ENCODE results near the gene CLEC2L.
A peak's percentile ranks its signal among the peaks of the same experiment; 100 is the strongest.

CLEC2L gene

DNA sequence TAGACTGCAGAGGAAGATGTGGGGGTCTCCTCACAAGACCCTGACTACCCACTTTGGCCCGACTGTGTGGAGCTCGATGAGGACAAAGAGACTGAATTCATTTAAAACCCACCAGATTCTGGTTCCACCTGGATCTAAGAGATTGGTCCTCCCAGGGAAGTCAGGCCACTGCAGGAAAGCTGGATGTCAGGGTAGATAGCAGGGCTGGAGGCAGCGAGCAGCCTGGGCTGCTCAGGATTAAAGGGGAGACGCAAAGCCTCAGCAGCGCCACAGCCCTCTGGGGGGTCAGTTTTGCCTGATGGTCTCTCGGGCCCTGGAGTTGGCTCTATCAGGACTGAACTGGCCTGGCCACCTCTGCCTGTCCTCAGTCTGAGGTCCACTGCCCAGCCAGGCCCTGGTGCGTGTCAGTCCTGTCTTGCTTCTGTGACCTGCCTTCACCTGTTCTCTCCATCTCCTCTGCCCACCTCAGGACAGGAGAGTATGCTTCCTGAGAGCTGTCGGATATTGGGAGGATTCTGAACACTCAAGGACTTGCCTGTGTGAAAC is 27.8 kb upstream of the CLEC2L start:
- H2AFZ ChIP-seq (ENCODE audit: low read depth) = peak overlapping the region; percentile 70; the same call in 1 of the 2 replicates
- H3K4me2 ChIP-seq = peak overlapping the region; percentile 98
- no peak overlapping the region for H3K4me3 ChIP-seq (IDR thresholded peaks at IDR 0.05; ENCODE audit: insufficient read depth, low read depth, low read length)
- no peaks in the 10 kb centered on the region for H3K36me3 ChIP-seq (ENCODE audit: insufficient read depth)
- H3K27me3 ChIP-seq (ENCODE audit: insufficient read depth, low read depth) = no peaks in the 10 kb centered on the region
- H3K79me2 ChIP-seq (ENCODE audit: insufficient read depth, low read depth) = no peaks in the 10 kb centered on the region
- H3K27ac ChIP-seq = peak overlapping the region; percentile 72
- peak overlapping the region; percentile 38; the same call in 1 of the 2 replicates for H3K9ac ChIP-seq
- TF ChIP-seq, protein P1, sequence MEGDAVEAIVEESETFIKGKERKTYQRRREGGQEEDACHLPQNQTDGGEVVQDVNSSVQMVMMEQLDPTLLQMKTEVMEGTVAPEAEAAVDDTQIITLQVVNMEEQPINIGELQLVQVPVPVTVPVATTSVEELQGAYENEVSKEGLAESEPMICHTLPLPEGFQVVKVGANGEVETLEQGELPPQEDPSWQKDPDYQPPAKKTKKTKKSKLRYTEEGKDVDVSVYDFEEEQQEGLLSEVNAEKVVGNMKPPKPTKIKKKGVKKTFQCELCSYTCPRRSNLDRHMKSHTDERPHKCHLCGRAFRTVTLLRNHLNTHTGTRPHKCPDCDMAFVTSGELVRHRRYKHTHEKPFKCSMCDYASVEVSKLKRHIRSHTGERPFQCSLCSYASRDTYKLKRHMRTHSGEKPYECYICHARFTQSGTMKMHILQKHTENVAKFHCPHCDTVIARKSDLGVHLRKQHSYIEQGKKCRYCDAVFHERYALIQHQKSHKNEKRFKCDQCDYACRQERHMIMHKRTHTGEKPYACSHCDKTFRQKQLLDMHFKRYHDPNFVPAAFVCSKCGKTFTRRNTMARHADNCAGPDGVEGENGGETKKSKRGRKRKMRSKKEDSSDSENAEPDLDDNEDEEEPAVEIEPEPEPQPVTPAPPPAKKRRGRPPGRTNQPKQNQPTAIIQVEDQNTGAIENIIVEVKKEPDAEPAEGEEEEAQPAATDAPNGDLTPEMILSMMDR (conservative IDR thresholded peaks at IDR 0.05; ENCODE audit: low read depth, low read length) = no peak
- no peaks in the 10 kb centered on the region for H4K20me1 ChIP-seq (ENCODE audit: insufficient read depth)
- H3K4me1 ChIP-seq (ENCODE audit: low read depth, poor library complexity, severe bottlenecking) = peaks cover 39% of the 10 kb centered on the region

DNA sequence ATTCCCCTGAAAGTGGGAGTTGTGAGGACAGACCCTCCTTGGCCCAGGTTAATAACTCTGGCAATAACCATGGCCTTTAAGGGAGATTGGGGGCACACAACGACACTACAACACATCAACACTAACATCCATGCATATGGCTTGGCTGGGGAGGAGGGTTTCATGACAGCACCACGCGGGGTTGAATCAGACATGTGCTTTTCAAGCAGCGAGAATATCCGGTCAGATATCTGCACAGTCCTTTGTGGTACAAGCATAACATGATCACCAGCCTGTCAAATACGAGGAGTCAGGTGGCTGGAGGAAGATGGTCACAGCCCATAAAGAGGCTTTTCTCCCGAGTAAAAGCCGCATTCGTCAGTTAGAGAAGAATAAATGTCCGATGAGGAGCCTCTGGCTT is 27.0 kb upstream of the CLEC2L start:
- Histone ChIP-seq H3K4me1 (ENCODE audit: low read depth, poor library complexity, severe bottlenecking) (peaks cover 39% of the 10 kb centered on the region), H3K4me2 (peak overlapping the region; percentile 98; the same call in 1 of the 2 replicates), H3K27ac (no peak overlapping the region), H3K36me3 (ENCODE audit: insufficient read depth) (no peaks in the 10 kb centered on the region), H3K27me3 (ENCODE audit: insufficient read depth, low read depth) (no peaks in the 10 kb centered on the region), H3K4me3 (IDR thresholded peaks at IDR 0.05; ENCODE audit: insufficient read depth, low read depth, low read length) (no peak overlapping the region), H2AFZ (ENCODE audit: low read depth) (no peak overlapping the region), H4K20me1 (ENCODE audit: insufficient read depth) (no peaks in the 10 kb centered on the region), H3K9ac (no peak overlapping the region), H3K79me2 (ENCODE audit: insufficient read depth, low read depth) (no peaks in the 10 kb centered on the region)
- TF ChIP-seq, protein P1 (conservative IDR thresholded peaks at IDR 0.05; ENCODE audit: low read depth, low read length) = no peak

DNA sequence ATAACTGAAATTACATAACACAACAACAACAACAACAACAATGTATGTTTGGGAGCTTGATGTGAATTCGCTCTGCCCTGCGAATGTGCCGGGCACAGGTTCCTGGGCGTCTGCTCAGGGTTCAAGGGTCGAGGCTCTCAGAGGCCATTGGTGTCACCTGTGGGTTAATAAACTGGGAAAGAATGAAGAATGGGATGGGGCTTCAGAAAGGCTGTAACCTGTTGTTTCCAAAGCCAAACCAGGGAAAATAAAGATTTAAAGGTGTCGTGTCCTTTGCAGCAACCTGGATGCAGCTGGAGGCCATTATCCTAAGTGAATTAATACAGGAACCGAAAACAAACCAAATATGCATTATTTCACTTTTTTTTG is 22.7 kb upstream of the CLEC2L start:
- Histone ChIP-seq H4K20me1 (ENCODE audit: insufficient read depth) (no peaks in the 10 kb centered on the region), H2AFZ (ENCODE audit: low read depth) (peak overlapping the region; percentile 94), H3K4me2 (0 out of 2 replicates have a peak overlapping the region, but pooled peaks have one; percentile 33), H3K9ac (no peak overlapping the region; the same call in 1 of the 2 replicates), H3K27me3 (ENCODE audit: insufficient read depth, low read depth) (no peaks in the 10 kb centered on the region), H3K4me1 (ENCODE audit: low read depth, poor library complexity, severe bottlenecking) (peaks cover 7% of the 10 kb centered on the region), H3K79me2 (ENCODE audit: insufficient read depth, low read depth) (no peaks in the 10 kb centered on the region), H3K36me3 (ENCODE audit: insufficient read depth) (no peaks in the 10 kb centered on the region), H3K4me3 (IDR thresholded peaks at IDR 0.05; ENCODE audit: insufficient read depth, low read depth, low read length) (no peak overlapping the region), H3K27ac (no peak overlapping the region)
- TF ChIP-seq, protein P1 (conservative IDR thresholded peaks at IDR 0.05; ENCODE audit: low read depth, low read length) = no peak

DNA sequence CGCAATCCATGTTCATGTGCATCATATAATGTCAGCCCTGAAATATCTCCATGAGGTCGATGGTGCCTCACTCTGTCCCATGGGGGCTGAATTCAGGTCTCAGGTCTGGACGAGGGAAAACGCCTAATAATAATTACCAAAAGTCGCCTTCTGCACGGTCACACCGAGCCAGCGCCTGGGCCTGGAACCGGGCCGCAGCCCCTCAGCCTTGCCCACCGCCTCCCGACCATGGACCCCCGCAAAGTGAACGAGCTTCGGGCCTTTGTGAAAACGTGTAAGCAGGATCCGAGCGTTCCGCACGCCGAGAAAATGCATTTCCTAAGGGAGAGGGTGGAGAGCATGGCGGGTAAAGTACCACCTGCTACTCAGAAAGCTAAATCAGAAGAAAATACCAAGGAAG is 21.3 kb upstream of the CLEC2L start:
- Histone ChIP-seq H3K9ac (no peak overlapping the region), H3K4me3 (IDR thresholded peaks at IDR 0.05; ENCODE audit: insufficient read depth, low read depth, low read length) (no peak overlapping the region), H3K4me2 (no peak overlapping the region), H3K27me3 (ENCODE audit: insufficient read depth, low read depth) (no peaks in the 10 kb centered on the region), H3K36me3 (ENCODE audit: insufficient read depth) (no peaks in the 10 kb centered on the region), H3K27ac (no peak overlapping the region), H3K4me1 (ENCODE audit: low read depth, poor library complexity, severe bottlenecking) (no peaks in the 10 kb centered on the region), H4K20me1 (ENCODE audit: insufficient read depth) (no peaks in the 10 kb centered on the region), H3K79me2 (ENCODE audit: insufficient read depth, low read depth) (no peaks in the 10 kb centered on the region), H2AFZ (ENCODE audit: low read depth) (no peak overlapping the region)
- TF ChIP-seq, protein P1 (conservative IDR thresholded peaks at IDR 0.05; ENCODE audit: low read depth, low read length) = no peak

Measured in KMS-11 (cell line).